SU-DHL-6 (cell line): ENCODE results near the gene SDCBP2.

Source experiments
- EZH2phosphoT487 ChIP-seq: fragments of 200-600 bp; sonication (generic), shearing (Covaris generic); conservative IDR thresholded peaks from 2 replicates; pipeline ENCODE4 v1.6.1; 2018; ENCODE audit warnings: mild to moderate bottlenecking, antibody characterized with exemption, low read length, moderate library complexity, mixed read lengths
- TF ChIP-seq, protein P1 (sequence below): fragments of 200-600 bp; sonication (generic); IDR thresholded peaks from one replicate; pipeline ENCODE4 v1.5.1; 2017; ENCODE audit warnings: antibody characterized with exemption, mild to moderate bottlenecking, low read length, moderate library complexity; ENCODE audit not compliant: insufficient read depth, poor library complexity, severe bottlenecking

- TF ChIP-seq, protein P1, sequence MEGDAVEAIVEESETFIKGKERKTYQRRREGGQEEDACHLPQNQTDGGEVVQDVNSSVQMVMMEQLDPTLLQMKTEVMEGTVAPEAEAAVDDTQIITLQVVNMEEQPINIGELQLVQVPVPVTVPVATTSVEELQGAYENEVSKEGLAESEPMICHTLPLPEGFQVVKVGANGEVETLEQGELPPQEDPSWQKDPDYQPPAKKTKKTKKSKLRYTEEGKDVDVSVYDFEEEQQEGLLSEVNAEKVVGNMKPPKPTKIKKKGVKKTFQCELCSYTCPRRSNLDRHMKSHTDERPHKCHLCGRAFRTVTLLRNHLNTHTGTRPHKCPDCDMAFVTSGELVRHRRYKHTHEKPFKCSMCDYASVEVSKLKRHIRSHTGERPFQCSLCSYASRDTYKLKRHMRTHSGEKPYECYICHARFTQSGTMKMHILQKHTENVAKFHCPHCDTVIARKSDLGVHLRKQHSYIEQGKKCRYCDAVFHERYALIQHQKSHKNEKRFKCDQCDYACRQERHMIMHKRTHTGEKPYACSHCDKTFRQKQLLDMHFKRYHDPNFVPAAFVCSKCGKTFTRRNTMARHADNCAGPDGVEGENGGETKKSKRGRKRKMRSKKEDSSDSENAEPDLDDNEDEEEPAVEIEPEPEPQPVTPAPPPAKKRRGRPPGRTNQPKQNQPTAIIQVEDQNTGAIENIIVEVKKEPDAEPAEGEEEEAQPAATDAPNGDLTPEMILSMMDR = no peak
- no peak for TF ChIP-seq EZH2phosphoT487
These were observed 7.9 kb downstream of the SDCBP2 start for GRCh38 chr20:1320902-1321653.
